Left ventricle myocardium inferior (tissue), 1 donor: Measurements from ENCODE around the gene FOXO3B. TPM values are rescaled to one million over a fixed set of nuclear protein-coding genes. Genes with fewer than 3 reads are reported as not detected.
A peak's percentile ranks its signal among the peaks of the same experiment; 100 is the strongest.
"Not testable (repeated sequence)": the region's sequence is repeated elsewhere in the genome, so short reads cannot be mapped to it uniquely, and the experiment has no call there.

Experiments used
- DNase-seq: peaks from one replicate; pipeline ENCODE4 v3.0.0-alpha.2; 2020
- H3K27ac ChIP-seq: fragments of 200-600 bp; replicated peaks from 2 replicates; pipeline ENCODE4 v1.8.0; 2021
- H3K27me3 ChIP-seq: fragments of 200-600 bp; 2 replicates; pipeline ENCODE4 v1.8.0; 2021; ENCODE audit warnings: low read depth
- H3K36me3 ChIP-seq: fragments of 200-600 bp; 2 replicates; pipeline ENCODE4 v1.8.0; 2021
- H3K4me1 ChIP-seq: fragments of 200-600 bp; 2 replicates; pipeline ENCODE4 v1.8.0; 2021
- H3K4me3 ChIP-seq: fragments of 200-600 bp; 2 replicates; pipeline ENCODE4 v1.8.0; 2021; ENCODE audit warnings: mild to moderate bottlenecking, moderate library complexity
- H3K9me3 ChIP-seq: fragments of 200-600 bp; replicated peaks from 2 replicates; pipeline ENCODE4 v1.8.0; 2021
- intact Hi-C: fragments of 100-400 bp; cut with micrococcal nuclease; formaldehyde crosslinking; loops from one replicate; pipeline ENCODE4 v1.11.0; 2022
- total RNA-seq: library from RNA; stranded (reverse); fragmentation: NEBNext Ultra II Directional; extraction: Animal tissue kit (Norgen Biotek cat#: 25700); gene quantifications from one replicate; pipeline ENCODE4 v1.2.1, GENCODE V29; 2021
- donor health status: DM: no; HTN: yes; CAD: no; lungs with severe emphysema.

FOXO3B gene
- total RNA-seq, 1 donor from 2014 or later = 0.88 TPM

DNA sequence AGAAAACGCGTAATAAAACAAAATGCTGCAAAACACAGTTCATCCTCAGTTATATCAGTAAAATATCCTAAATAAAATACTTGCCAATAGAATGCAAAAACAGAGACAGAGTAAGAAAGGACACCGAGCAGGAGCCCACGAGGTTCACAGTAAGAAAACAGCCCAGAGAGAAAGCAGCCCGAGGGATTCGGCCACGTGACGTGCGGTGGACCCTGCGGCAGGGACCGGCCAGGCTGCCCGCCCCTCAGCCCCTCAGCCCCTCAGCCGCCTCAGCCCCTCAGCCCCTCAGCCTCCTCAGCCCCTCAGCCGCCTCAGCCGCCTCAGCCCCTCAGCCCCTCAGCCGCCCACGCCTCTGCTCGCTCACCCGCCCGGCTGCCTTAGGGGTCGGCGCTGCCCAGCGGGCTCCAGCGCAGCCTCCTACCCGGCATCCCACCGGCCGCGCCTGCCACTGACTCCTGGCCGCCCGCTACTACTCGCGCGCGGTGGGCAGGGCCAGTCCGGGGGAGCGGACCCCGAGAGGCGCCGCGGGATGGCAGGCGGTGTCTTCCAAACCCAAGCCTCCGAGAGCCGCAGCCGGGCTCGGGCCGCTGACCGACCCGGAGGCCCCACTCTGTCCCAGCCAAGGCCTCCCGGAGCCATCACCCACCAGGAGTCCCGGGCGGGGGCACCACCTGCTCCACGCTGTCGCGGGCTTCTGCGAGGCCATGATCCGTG lies 47.4 kb downstream of the FOXO3B start:
- DNase-seq, H3K4me1 ChIP-seq, intact Hi-C loops, H3K9me3 ChIP-seq, H3K36me3 ChIP-seq, H3K27ac ChIP-seq: not testable (repeated sequence)
- H3K27me3 ChIP-seq = peaks cover 70% of the 10 kb centered on the region
- H3K4me3 ChIP-seq = peak overlapping the region; percentile 53

Other genes starting within 250 kb of the FOXO3B start
- not detected for gene LGALS9C, start 205.5 kb downstream of the FOXO3B start, total RNA-seq
- gene TBC1D28, start 37.9 kb downstream of the FOXO3B start, total RNA-seq = not detected
- 0.08 TPM for gene FBXW10, start 61.7 kb upstream of the FOXO3B start, total RNA-seq
- gene TVP23B, start 98.9 kb upstream of the FOXO3B start, total RNA-seq = 24.7 TPM
- 22.3 TPM for gene PRPSAP2, start 175.8 kb upstream of the FOXO3B start, total RNA-seq